HepG2 (cell line): ENCODE measurements around the gene MTTP. TPM values are rescaled to one million over a fixed set of nuclear protein-coding genes. Genes with fewer than 3 reads are reported as not detected.
A peak's percentile ranks its signal among the peaks of the same experiment; 100 is the strongest.

ENCODE experiments used
- BCL6 ChIP-seq: IDR thresholded peaks from 2 replicates; pipeline ENCODE4 v1.6.1; 2016; ENCODE audit warnings: missing genetic modification reagents, missing compliant biosample characterization
- CCAR2 ChIP-seq: fragments of 200-400 bp; formaldehyde crosslinking; optimal IDR thresholded peaks from 2 replicates; pipeline ENCODE3; 2018; ENCODE audit warnings: low read depth, mild to moderate bottlenecking, low read length, moderate library complexity
- CHD4 ChIP-seq: fragments of 200-600 bp; sonication (generic); IDR thresholded peaks from 2 replicates; pipeline ENCODE4 v1.7.0; 2017; ENCODE audit warnings: mild to moderate bottlenecking, low read length, borderline replicate concordance
- FOXA1 ChIP-seq, 2 experiments: fragments of 450-650 bp in 1 of 2; sonication (generic) in 1 of 2; formaldehyde crosslinking in 1 of 2; IDR thresholded peaks; 2 replicates each; pipeline versions ENCODE4 v1.4.0 to v1.6.1; 2016 to 2020; ENCODE audit warnings: missing genetic modification reagents in 1 of 2
- JUN ChIP-seq: sonication (generic); formaldehyde crosslinking; IDR thresholded peaks from 2 replicates; pipeline ENCODE4 v1.4.0; 2020; ENCODE audit warnings: mild to moderate bottlenecking, missing genetic modification reagents
- KAT8 ChIP-seq: IDR thresholded peaks from 2 replicates; pipeline ENCODE4 v1.6.1; 2016; ENCODE audit warnings: missing genetic modification reagents, missing compliant biosample characterization
- MTF2 ChIP-seq: sonication (generic); formaldehyde crosslinking; IDR thresholded peaks from 2 replicates; pipeline ENCODE4 v1.5.0; 2020; ENCODE audit warnings: missing genetic modification reagents, borderline replicate concordance
- NFIC ChIP-seq: IDR thresholded peaks from 2 replicates; pipeline ENCODE4 v1.6.1; 2012; ENCODE audit warnings: mild to moderate bottlenecking, low read length, inconsistent platforms
- RAD21 ChIP-seq: fragments of 450-650 bp; formaldehyde crosslinking; IDR thresholded peaks from 2 replicates; pipeline ENCODE4 v1.5.0; 2020; ENCODE audit warnings: mild to moderate bottlenecking
- RCOR2 ChIP-seq: IDR thresholded peaks from 2 replicates; pipeline ENCODE4 v1.6.1; 2016; ENCODE audit warnings: missing biosample characterization, missing genetic modification reagents
- SP1 ChIP-seq, 2 experiments: fragments of 450-650 bp in 1 of 2; sonication (generic) in 1 of 2; formaldehyde crosslinking in 1 of 2; IDR thresholded peaks; 2 replicates each; pipeline versions ENCODE4 v1.4.0 to v1.6.1; 2016 to 2020; ENCODE audit warnings: missing genetic modification reagents in 1 of 2
- YEATS2 ChIP-seq: sonication (generic); formaldehyde crosslinking; IDR thresholded peaks from 2 replicates; pipeline ENCODE4 v1.4.0; 2020; ENCODE audit warnings: missing genetic modification reagents, borderline replicate concordance
- ZKSCAN8 ChIP-seq: IDR thresholded peaks from 2 replicates; pipeline ENCODE4 v1.6.1; 2016; ENCODE audit warnings: borderline replicate concordance, missing genetic modification reagents, missing compliant biosample characterization
- ZNF17 ChIP-seq: sonication (generic); formaldehyde crosslinking; IDR thresholded peaks from 2 replicates; pipeline ENCODE4 v1.5.0; 2020; ENCODE audit warnings: mild to moderate bottlenecking, missing genetic modification reagents
- ZNF484 ChIP-seq: sonication (generic); formaldehyde crosslinking; IDR thresholded peaks from 2 replicates; pipeline ENCODE4 v1.5.1; 2020; ENCODE audit warnings: mild to moderate bottlenecking, low read depth, missing genetic modification reagents, borderline replicate concordance
- ZNF552 ChIP-seq: sonication (generic); formaldehyde crosslinking; IDR thresholded peaks from 2 replicates; pipeline ENCODE4 v1.9.0; 2022; ENCODE audit warnings: missing genetic modification reagents, mild to moderate bottlenecking, borderline replicate concordance
- ZNF567 ChIP-seq: sonication (generic); formaldehyde crosslinking; IDR thresholded peaks from 2 replicates; pipeline ENCODE4 v1.8.1; 2023; ENCODE audit warnings: mild to moderate bottlenecking, missing genetic modification reagents, borderline replicate concordance
- ZNF597 ChIP-seq: sonication (generic); formaldehyde crosslinking; IDR thresholded peaks from 2 replicates; pipeline ENCODE4 v1.5.0; 2020; ENCODE audit warnings: missing genetic modification reagents
- ZNF691 ChIP-seq: sonication (generic); formaldehyde crosslinking; IDR thresholded peaks from 2 replicates; pipeline ENCODE4 v1.4.0; 2020; ENCODE audit warnings: missing genetic modification reagents, low read depth, mild to moderate bottlenecking, borderline replicate concordance
- ZNF724P ChIP-seq: sonication (generic); formaldehyde crosslinking; IDR thresholded peaks from 2 replicates; pipeline ENCODE4 v1.8.0; 2022; ENCODE audit warnings: missing genetic modification reagents, borderline replicate concordance
- polyA plus RNA-seq, 8 experiments: library from polyadenylated mRNA; depleted of rRNA in 3 of 8; stranded (reverse) in 7 of 8; unstranded in 1 of 8; fragments of >200 nt; fragmentation: Illumina TruSeq in 4 of 8; extraction: Trizol in 4 of 8; gene quantifications; 2 replicates each; pipeline versions ENCODE4 v1.2.1 to v1.2.3, GENCODE V29; 2011 to 2016; ENCODE audit warnings: low read depth in 4 of 8, missing spikeins in 1 of 8, mixed read lengths in 1 of 8; ENCODE audit not compliant: insufficient read depth in 1 of 8
- total RNA-seq, 5 experiments: library from RNA; depleted of rRNA; stranded (reverse); fragments of >200 nt; fragmentation: Illumina TruSeq; extraction: Trizol; gene quantifications; 2 replicates each; pipeline ENCODE4 v1.2.3, GENCODE V29; 2016; ENCODE audit warnings: low read depth in 1 of 5
- TF ChIP-seq, protein P1 (sequence below): sonication (generic); formaldehyde crosslinking; IDR thresholded peaks from 2 replicates; pipeline ENCODE4 v1.8.0; 2022; ENCODE audit warnings: mild to moderate bottlenecking, missing genetic modification reagents; ENCODE audit not compliant: insufficient replicate concordance
- TF ChIP-seq, protein P2 (sequence below): sonication (generic); formaldehyde crosslinking; IDR thresholded peaks from 2 replicates; pipeline ENCODE4 v1.4.0; 2020; ENCODE audit warnings: missing genetic modification reagents
- TF ChIP-seq, protein P3 (sequence below): sonication (generic); formaldehyde crosslinking; IDR thresholded peaks from 2 replicates; pipeline ENCODE4 v1.8.0; 2022; ENCODE audit warnings: missing genetic modification reagents, mild to moderate bottlenecking, borderline replicate concordance

MTTP gene
- total and polyA plus RNA-seq, 2 of the 13 experiments (the other 11 are each of a cell fraction or from before 2014, with no cell fraction given), result 84.7 to 102 TPM

- no peak for TF ChIP-seq SP1 (IDR thresholded peaks at IDR 0.05)
- TF ChIP-seq SP1 (CRISPR knock-in tag; IDR thresholded peaks at IDR 0.05), result no peak
- TF ChIP-seq MTF2 (CRISPR knock-in tag), result no peak
- TF ChIP-seq NFIC, result peak; percentile 62; the same call in 1 of the 2 replicates
- TF ChIP-seq ZNF567 (CRISPR knock-in tag), result no peak
- TF ChIP-seq, protein P1, sequence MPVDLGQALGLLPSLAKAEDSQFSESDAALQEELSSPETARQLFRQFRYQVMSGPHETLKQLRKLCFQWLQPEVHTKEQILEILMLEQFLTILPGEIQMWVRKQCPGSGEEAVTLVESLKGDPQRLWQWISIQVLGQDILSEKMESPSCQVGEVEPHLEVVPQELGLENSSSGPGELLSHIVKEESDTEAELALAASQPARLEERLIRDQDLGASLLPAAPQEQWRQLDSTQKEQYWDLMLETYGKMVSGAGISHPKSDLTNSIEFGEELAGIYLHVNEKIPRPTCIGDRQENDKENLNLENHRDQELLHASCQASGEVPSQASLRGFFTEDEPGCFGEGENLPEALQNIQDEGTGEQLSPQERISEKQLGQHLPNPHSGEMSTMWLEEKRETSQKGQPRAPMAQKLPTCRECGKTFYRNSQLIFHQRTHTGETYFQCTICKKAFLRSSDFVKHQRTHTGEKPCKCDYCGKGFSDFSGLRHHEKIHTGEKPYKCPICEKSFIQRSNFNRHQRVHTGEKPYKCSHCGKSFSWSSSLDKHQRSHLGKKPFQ, result no peak
- TF ChIP-seq, protein P2, sequence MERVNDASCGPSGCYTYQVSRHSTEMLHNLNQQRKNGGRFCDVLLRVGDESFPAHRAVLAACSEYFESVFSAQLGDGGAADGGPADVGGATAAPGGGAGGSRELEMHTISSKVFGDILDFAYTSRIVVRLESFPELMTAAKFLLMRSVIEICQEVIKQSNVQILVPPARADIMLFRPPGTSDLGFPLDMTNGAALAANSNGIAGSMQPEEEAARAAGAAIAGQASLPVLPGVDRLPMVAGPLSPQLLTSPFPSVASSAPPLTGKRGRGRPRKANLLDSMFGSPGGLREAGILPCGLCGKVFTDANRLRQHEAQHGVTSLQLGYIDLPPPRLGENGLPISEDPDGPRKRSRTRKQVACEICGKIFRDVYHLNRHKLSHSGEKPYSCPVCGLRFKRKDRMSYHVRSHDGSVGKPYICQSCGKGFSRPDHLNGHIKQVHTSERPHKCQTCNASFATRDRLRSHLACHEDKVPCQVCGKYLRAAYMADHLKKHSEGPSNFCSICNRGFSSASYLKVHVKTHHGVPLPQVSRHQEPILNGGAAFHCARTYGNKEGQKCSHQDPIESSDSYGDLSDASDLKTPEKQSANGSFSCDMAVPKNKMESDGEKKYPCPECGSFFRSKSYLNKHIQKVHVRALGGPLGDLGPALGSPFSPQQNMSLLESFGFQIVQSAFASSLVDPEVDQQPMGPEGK (CRISPR knock-in tag), result no peak
- TF ChIP-seq YEATS2 (CRISPR knock-in tag), result peak; percentile 29; the same call in 1 of the 2 replicates
- peak; percentile 69 for TF ChIP-seq KAT8 (CRISPR knock-in tag)
- no peak for TF ChIP-seq ZNF691
- TF ChIP-seq RAD21, result no peak
- TF ChIP-seq, protein P3, sequence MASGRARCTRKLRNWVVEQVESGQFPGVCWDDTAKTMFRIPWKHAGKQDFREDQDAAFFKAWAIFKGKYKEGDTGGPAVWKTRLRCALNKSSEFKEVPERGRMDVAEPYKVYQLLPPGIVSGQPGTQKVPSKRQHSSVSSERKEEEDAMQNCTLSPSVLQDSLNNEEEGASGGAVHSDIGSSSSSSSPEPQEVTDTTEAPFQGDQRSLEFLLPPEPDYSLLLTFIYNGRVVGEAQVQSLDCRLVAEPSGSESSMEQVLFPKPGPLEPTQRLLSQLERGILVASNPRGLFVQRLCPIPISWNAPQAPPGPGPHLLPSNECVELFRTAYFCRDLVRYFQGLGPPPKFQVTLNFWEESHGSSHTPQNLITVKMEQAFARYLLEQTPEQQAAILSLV (CRISPR knock-in tag), result no peak
- 0 out of 2 replicates have a peak, but pooled peaks have one; percentile 19 for TF ChIP-seq ZKSCAN8 (CRISPR knock-in tag)
- TF ChIP-seq FOXA1 (IDR thresholded peaks at IDR 0.05), result no peak
- TF ChIP-seq FOXA1 (CRISPR knock-in tag; IDR thresholded peaks at IDR 0.05), result peak; percentile 72
- no peak for TF ChIP-seq ZNF552 (CRISPR knock-in tag)
- no peak for TF ChIP-seq ZNF484 (CRISPR knock-in tag)
- no peak for TF ChIP-seq ZNF724P (CRISPR knock-in tag)
- no peak for TF ChIP-seq ZNF597 (CRISPR knock-in tag)
- TF ChIP-seq ZNF17 (CRISPR knock-in tag), result no peak
- TF ChIP-seq BCL6 (CRISPR knock-in tag), result peak; percentile 57
- TF ChIP-seq RCOR2 (CRISPR knock-in tag), result peak; percentile 63
- TF ChIP-seq JUN (CRISPR knock-in tag), result 0 out of 2 replicates have a peak, but pooled peaks have one; percentile 32
- TF ChIP-seq CHD4, result no peak
- TF ChIP-seq CCAR2, result no peak
Measured at GRCh38 chr4:99574530-99575324, at the start of gene MTTP (continued).
